Measurements from ENCODE around the gene RBP3.

RBP3 gene

GRCh38 chr10:47348138-47348651 is at the start of gene RBP3:
RBP3 (plus strand) TSS chr10:47348363; CDS start chr10:47348485, 122 bp downstream.
- no peak for DNase-seq (ENCODE audit: low read depth)

- DNase-seq (ENCODE audit: low read depth), result no peak
Observed at GRCh38 chr10:47298715-47299114, 49.4 kb upstream of the RBP3 start.

- DNase-seq (ENCODE audit: low read depth), result no peak
Observed at GRCh38 chr10:47299611-47300428, 48.3 kb upstream of the RBP3 start, which contains the start of gene GDF10. GDF10 (plus strand) TSS chr10:47300197; CDS start chr10:47300652, 455 bp downstream.

GRCh38 chr10:47300429-47300931 is 47.7 kb upstream of the RBP3 start:
- DNase-seq (ENCODE audit: low read depth), result no peak

- no peak for DNase-seq (ENCODE audit: low read depth)
Observed at GRCh38 chr10:47301833-47302232, 46.3 kb upstream of the RBP3 start.

GRCh38 chr10:47303105-47303504 is 45.1 kb upstream of the RBP3 start:
- no peak for DNase-seq (ENCODE audit: low read depth)

GRCh38 chr10:47303866-47304265 is 44.3 kb upstream of the RBP3 start:
- no peak for DNase-seq (ENCODE audit: low read depth)

- no peak for DNase-seq (ENCODE audit: low read depth)
Observed at GRCh38 chr10:47305566-47305965, 42.6 kb upstream of the RBP3 start.

GRCh38 chr10:47306387-47307210 is 41.6 kb upstream of the RBP3 start:
- DNase-seq (ENCODE audit: low read depth), result no peak

GRCh38 chr10:47307381-47307780 is 40.8 kb upstream of the RBP3 start:
- DNase-seq (ENCODE audit: low read depth), result no peak

GRCh38 chr10:47308775-47309174 is 39.4 kb upstream of the RBP3 start:
- DNase-seq (ENCODE audit: low read depth), result no peak

- no peak for DNase-seq (ENCODE audit: low read depth)
Observed at GRCh38 chr10:47309408-47310089, 38.6 kb upstream of the RBP3 start.

- no peak for DNase-seq (ENCODE audit: low read depth)
Observed at GRCh38 chr10:47310090-47310505, 38.1 kb upstream of the RBP3 start.

GRCh38 chr10:47311193-47311931 is 36.8 kb upstream of the RBP3 start:
- no peak for DNase-seq (ENCODE audit: low read depth)

GRCh38 chr10:47311932-47312662 is 36.1 kb upstream of the RBP3 start:
- no peak for DNase-seq (ENCODE audit: low read depth)

GRCh38 chr10:47312663-47312995 is 35.5 kb upstream of the RBP3 start:
- no peak for DNase-seq (ENCODE audit: low read depth)

- DNase-seq (ENCODE audit: low read depth), result no peak
Observed at GRCh38 chr10:47314416-47314970, 33.7 kb upstream of the RBP3 start.

GRCh38 chr10:47315421-47315820 is 32.7 kb upstream of the RBP3 start:
- DNase-seq (ENCODE audit: low read depth), result no peak

GRCh38 chr10:47316131-47316530 is 32.0 kb upstream of the RBP3 start:
- no peak for DNase-seq (ENCODE audit: low read depth)

- DNase-seq (ENCODE audit: low read depth), result no peak
Observed at GRCh38 chr10:47317251-47317650, 30.9 kb upstream of the RBP3 start.

Data from HS-5 (cell line).